Measurements from ENCODE around the gene IBA57.

IBA57 gene

GRCh38 chr1:228165372-228166169, at the start of gene IBA57:
Gene IBA57 (plus strand): TSS chr1:228165804. CDS start chr1:228165817, 13 bp downstream.
- peak; percentile 96 for DNase-seq

GRCh38 chr1:228117335-228117734, 48.3 kb upstream of the IBA57 start:
- DNase-seq, result no peak

- DNase-seq, result no peak
These were observed 47.6 kb upstream of the IBA57 start for GRCh38 chr1:228118040-228118439.

GRCh38 chr1:228120351-228120750, 45.3 kb upstream of the IBA57 start:
- no peak for DNase-seq

- DNase-seq, result no peak
These were observed 44.6 kb upstream of the IBA57 start for GRCh38 chr1:228120857-228121489.

GRCh38 chr1:228122921-228123441, 42.6 kb upstream of the IBA57 start:
- DNase-seq, result no peak

- no peak for DNase-seq
These were observed 42.1 kb upstream of the IBA57 start for GRCh38 chr1:228123505-228123904.

- no peak for DNase-seq
These were observed 40.4 kb upstream of the IBA57 start for GRCh38 chr1:228125185-228125584.

- no peak for DNase-seq
These were observed 33.8 kb upstream of the IBA57 start for GRCh38 chr1:228131766-228132165.

- DNase-seq, result no peak
These were observed 31.0 kb upstream of the IBA57 start for GRCh38 chr1:228134591-228134990.

GRCh38 chr1:228136901-228137300, 28.7 kb upstream of the IBA57 start:
- DNase-seq, result no peak

- DNase-seq, result no peak
These were observed 26.1 kb upstream of the IBA57 start for GRCh38 chr1:228139406-228139930.

- DNase-seq, result peak; percentile 99
These were observed 25.5 kb upstream of the IBA57 start, which contains the start of gene GUK1 for GRCh38 chr1:228139931-228140723. Gene GUK1 (plus strand): TSS chr1:228140279. CDS start chr1:228140303, 24 bp downstream.

- DNase-seq, result no peak
These were observed 24.8 kb upstream of the IBA57 start for GRCh38 chr1:228140724-228141225.

- no peak for DNase-seq
These were observed 24.2 kb upstream of the IBA57 start for GRCh38 chr1:228141226-228142044.

- peak; percentile 45 for DNase-seq
These were observed 23.4 kb upstream of the IBA57 start for GRCh38 chr1:228142155-228142691.

- no peak for DNase-seq
These were observed 22.9 kb upstream of the IBA57 start for GRCh38 chr1:228142701-228143136.

GRCh38 chr1:228143480-228144192, 22.0 kb upstream of the IBA57 start:
- no peak for DNase-seq

- no peak for DNase-seq
These were observed 21.2 kb upstream of the IBA57 start for GRCh38 chr1:228144193-228144992.

GRCh38 chr1:228144993-228145343, 20.6 kb upstream of the IBA57 start:
- no peak for DNase-seq

Data from NCI-H2171 treated with DMSO at 0.1 percent for 48 hours (cell line).